NCI-H2107 treated with DMSO at 0.1 percent for 48 hours (cell line): Measurements from ENCODE around the gene USH2A.

ENCODE experiments used
- DNase-seq: peaks from one replicate; lab custom pipeline; 2025; ENCODE audit not compliant: unreplicated experiment; lab: John Stamatoyannopoulos, UW

The USH2A gene

GRCh38 chr1:216209125-216209524, 214.1 kb downstream of the USH2A start:
- DNase-seq = no peak

- DNase-seq = no peak
These were observed 216.1 kb downstream of the USH2A start for GRCh38 chr1:216207154-216207553.

GRCh38 chr1:216205176-216205575, 218.1 kb downstream of the USH2A start:
- no peak for DNase-seq

GRCh38 chr1:216201946-216202345, 221.3 kb downstream of the USH2A start:
- no peak for DNase-seq

GRCh38 chr1:216200941-216201340, 222.3 kb downstream of the USH2A start:
- no peak for DNase-seq

GRCh38 chr1:216194721-216195120, 228.5 kb downstream of the USH2A start:
- no peak for DNase-seq

GRCh38 chr1:216193839-216194443, 229.3 kb downstream of the USH2A start:
- peak; percentile 36 for DNase-seq

GRCh38 chr1:216190438-216190837, 232.8 kb downstream of the USH2A start:
- DNase-seq = no peak

GRCh38 chr1:216186816-216187215, 236.4 kb downstream of the USH2A start:
- DNase-seq = no peak

- no peak for DNase-seq
These were observed 237.1 kb downstream of the USH2A start for GRCh38 chr1:216186141-216186540.

- no peak for DNase-seq
These were observed 239.0 kb downstream of the USH2A start for GRCh38 chr1:216184126-216184680.

- no peak for DNase-seq
These were observed 239.8 kb downstream of the USH2A start for GRCh38 chr1:216183454-216183853.

GRCh38 chr1:216183007-216183406, 240.2 kb downstream of the USH2A start:
- DNase-seq = no peak

GRCh38 chr1:216181590-216181989, 241.7 kb downstream of the USH2A start:
- DNase-seq = no peak

GRCh38 chr1:216178281-216178680, 245.0 kb downstream of the USH2A start:
- DNase-seq = no peak

- no peak for DNase-seq
These were observed 246.3 kb downstream of the USH2A start for GRCh38 chr1:216176970-216177369.

- DNase-seq = no peak
These were observed 247.5 kb downstream of the USH2A start for GRCh38 chr1:216175714-216176113.

- no peak for DNase-seq
These were observed 249.8 kb downstream of the USH2A start for GRCh38 chr1:216173376-216173995.

- no peak for DNase-seq
These were observed 253.9 kb downstream of the USH2A start for GRCh38 chr1:216169351-216169750.

- DNase-seq = no peak
These were observed 254.7 kb downstream of the USH2A start for GRCh38 chr1:216168546-216168945.

- DNase-seq = no peak
These were observed 269.2 kb downstream of the USH2A start for GRCh38 chr1:216154063-216154462.

- no peak for DNase-seq
These were observed 270.1 kb downstream of the USH2A start for GRCh38 chr1:216153130-216153529.
